HG03460 (cell line): ENCODE measurements around the gene ANGPTL8.

ENCODE experiments used
- ATAC-seq: cut with Tn5 transposase; IDR thresholded peaks from one replicate; pipeline ENCODE4 v1.9.1; 2021; ENCODE audit not compliant: unreplicated experiment

Gene ANGPTL8

DNA sequence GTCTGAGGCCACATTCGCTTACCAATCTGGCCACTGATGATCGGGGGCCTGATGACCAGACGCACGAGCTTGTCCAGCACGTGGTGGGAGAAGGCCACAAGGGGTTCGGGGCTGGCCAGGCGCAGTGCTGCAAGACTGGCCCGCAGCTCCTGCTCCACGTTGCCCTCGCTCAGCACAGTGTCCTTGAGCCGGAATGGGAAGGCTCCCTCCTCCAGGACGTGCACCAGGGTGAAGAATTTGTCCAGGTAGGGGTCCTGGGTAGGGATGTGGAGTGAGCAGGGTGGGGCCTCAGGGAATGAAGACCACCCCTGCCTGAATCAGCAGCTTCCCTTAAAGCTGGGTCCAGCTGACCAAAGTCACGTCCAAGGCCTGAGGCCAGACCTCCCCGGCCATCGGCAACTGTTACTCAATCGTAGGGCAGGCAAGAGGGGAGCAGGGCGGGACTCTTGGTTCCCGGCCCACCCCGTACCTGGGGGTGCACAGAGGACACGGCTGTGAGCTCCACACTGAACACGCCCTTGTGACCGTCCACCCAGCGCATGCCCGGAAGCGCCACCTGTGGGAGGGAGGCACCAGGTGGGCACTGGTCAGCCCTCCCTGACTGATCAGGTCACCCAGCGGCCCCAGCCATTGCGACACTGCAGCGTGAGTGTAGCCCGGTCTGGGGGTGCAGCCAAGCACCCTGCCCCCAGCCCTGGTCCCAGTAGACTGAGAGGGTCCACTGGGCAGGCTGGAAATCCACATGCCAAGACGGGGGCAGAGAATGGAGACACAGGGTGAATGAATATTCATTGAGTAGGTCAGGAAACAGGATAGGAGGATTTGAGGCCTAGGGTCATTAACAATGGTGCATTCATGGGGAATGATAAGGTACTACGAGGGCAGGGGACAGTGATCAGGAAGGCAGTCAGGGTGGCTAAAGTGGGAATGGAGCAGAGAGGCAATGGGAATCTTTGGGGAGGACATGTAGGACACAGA lies 2.8 kb upstream of the ANGPTL8 start:
- no peak for ATAC-seq

DNA sequence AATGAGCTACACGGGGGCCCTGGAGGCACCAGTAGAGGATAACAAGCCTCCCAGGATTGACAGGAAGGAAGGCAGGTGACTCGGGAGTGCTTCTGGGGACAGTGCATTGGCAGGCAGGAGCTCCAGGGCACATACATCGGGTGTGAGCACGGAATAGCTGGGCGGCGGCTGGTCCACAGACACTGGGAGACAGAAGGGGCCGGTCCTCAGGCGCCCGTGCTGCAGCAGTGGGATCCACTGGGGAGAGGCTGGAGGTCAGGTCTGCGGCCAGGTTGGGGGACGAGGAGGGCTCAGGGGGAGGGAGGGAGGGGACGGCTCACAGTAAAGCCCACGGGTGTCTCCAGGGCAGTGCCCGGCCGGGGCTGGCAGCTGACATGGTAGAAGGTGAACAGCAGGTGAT lies 2.1 kb upstream of the ANGPTL8 start:
- no peak for ATAC-seq

DNA sequence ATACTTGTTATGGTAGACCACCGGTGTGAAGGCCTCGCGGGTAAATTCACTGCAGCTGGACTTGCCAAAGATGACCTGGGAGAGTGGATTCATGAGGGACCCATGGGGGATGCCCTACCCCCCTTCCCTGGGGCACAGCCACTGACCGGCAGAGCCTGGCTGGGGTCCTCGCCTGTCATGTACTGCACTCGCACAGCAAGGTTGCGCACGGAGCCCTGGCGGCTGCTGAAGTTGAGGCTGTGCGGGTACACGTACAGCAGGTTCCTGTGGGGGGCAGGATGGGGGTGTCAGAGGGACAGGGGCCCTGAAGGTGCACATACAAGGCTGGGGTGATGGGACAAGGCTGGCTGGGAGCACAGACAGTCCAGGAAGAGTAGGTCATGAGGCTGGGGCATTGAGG lies 1.4 kb upstream of the ANGPTL8 start:
- ATAC-seq: no peak

GRCh38 chr19:11238781-11239376 lies 540 bp upstream of the ANGPTL8 start:
- ATAC-seq: no peak

- ATAC-seq: no peak
These were observed 607 bp downstream of the ANGPTL8 start for GRCh38 chr19:11240008-11240444.

DNA sequence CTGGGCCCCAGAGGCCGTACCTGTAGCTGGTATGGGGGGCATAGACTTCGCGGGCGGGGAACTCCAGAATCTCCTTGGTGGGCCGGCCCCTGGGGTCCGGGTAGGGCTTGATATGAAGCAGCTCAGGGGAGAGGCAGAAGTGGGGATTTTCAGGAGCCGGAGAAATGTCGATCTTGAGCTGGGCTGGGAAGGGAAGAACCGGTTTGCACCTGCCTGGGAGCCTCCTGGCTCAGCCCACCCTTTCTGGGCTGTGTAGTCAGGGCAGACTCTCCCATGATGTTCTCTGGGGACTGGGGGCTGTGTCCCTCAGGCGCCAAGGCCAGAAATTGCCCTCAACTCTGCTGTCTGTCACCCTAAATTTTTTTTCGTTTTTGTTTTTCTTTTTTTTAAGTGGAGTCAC lies 2.6 kb downstream of the ANGPTL8 start:
- ATAC-seq: no peak

DNA sequence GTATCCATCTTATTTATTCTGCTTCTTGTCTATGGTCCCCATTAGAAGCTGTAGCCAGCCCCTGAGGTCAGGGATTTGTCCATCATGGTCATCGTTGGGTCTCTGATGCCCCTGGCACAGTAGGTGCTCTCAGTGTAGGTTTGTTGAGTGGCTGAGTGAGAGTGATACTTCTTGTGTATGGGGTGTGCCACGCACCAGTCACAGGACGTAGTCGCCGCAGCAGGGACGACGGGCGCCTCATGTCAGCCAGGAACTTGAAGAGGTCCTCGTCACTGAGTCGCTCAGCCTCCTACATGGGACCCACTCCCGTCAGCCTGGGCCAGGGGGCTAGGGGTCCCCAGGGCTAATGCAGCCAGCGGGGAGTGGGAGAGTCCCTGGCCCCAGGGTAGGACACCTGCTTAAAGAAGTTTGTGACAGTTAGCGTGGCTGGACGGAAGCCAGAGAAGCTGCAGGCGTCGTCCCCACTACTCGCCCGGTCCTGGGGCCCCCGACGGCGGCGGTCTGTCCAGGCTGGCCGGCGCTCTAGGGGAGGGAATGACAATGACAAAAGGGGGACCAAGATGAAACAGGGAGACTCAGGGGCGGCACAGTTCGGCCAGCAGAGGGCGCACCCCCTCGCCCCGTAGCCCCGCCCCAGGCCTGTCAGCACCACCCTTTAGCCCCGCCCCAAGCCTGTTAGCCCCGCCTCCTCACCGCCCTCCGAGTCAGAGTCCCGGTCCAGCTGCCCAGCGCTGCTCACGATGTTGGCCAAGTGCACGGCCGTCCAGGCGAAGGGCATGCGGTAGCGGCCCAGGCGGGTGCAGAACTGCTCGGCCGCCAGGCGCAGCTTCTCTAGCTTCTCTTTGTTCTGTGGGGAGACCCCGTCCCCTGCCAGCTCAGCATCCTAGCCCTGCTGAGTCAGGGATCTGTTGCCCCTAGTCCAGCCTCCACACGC lies 3.7 kb downstream of the ANGPTL8 start:
- ATAC-seq: no peak

DNA sequence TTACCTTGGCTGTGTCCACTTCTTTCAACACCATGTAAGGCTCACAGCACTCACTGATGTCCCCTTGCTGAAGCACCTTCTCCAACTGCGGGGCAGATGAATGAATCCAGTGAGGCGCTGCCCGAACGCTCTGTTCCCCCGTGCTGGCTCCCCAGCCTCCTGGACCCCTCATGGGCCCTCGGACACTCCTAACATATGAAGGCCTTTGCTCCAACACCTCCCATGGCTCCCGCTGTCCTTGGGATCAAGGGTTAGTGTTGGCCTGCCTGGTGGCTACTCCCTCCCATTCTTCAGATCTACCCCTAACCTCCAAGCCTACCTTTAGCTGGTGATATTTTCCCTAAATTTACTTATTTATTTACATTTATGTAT lies 4.4 kb downstream of the ANGPTL8 start:
- ATAC-seq: no peak

- ATAC-seq: no peak
These were observed 5.6 kb downstream of the ANGPTL8 start for GRCh38 chr19:11244846-11245589.

DNA sequence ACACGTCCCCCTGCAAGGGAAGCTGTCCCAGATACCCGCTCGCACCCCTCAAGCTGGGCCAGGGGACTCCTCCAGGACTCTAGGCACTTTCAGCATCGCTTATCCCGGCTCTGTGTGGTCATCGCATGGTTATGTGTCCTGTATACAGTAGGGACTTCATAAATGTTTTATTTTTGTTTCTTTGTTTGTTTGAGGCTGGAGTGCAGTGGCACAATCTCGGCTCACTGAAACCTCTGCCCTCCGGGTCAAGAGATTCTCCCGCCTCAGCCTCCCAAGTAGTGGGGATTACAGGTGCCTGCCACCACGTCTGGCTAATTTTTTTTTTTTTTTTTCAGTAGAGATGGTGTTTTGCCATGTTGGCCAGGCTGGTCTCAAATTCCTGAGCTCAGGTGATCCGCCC lies 7.5 kb downstream of the ANGPTL8 start:
- no peak for ATAC-seq

GRCh38 chr19:11247391-11247790 lies 8.0 kb downstream of the ANGPTL8 start:
- ATAC-seq: no peak

- no peak for ATAC-seq
These were observed 8.5 kb downstream of the ANGPTL8 start for GRCh38 chr19:11247934-11248333.

DNA sequence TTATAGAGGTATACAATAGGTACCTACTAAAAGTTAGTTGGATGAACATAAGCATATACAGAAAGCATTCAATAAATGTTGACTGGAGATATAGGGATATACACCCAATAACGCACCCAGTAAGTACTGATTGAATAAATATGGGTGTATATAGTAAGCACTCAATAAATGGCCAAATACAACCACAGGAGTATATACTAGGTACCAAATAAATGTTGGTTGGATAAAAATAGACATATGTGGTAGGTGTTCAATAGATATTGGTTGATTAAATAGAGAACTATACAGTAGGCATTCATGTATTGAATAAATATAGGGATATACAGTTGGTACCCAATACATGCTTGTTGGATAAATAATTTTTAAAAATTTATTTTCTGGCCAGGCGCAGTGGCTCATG lies 9.4 kb downstream of the ANGPTL8 start:
- no peak for ATAC-seq

DNA sequence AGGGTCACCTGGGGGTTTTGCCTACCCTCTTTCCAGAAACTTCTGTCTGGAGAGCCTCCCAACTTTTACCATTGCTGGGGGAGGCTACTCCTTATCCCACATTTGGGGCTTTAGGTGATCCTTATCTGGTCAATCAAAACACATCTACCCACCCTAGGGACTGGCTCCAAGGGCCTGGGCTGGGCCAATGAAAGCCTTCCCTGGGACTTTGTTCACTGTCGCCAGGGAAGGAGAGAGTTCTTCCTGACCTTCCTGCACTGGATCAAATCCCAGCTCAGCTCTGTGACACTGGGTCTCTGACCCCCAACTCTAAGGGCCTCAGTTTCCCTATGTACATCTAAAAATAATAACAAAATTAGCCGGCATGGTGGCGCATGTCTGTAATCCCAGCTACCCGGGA lies 11.8 kb downstream of the ANGPTL8 start:
- no peak for ATAC-seq

DNA sequence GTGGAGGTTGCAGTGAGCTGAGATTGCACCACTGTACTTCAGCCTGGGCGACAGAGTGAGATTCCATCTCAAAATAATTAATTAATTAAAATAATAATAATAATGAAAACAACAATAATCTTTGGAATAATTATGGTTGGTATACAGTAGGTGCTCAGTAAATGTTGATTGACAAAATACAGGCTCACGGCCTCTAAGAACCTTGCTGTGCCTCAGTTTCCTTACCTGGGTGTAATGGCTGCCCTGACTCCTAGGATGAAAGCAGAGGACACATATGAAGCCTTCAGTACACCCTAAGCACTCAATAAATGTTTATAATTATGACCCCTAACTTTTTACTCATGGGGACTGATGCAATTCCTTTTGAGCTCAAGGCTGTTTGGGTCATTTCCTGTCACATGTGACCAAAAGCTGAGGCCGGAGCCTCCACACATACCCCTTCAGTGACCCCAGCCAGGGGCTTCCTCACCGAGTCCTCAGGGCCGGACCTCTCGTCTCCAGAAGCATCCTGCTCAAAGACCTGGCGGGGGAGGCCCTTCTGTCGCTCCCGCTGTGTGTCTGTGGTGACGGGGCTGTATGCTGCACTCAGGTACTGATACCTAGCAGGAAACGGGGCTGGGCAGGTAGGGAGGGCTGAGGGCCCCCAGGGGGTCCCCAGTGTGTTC lies 12.4 kb downstream of the ANGPTL8 start:
- no peak for ATAC-seq

DNA sequence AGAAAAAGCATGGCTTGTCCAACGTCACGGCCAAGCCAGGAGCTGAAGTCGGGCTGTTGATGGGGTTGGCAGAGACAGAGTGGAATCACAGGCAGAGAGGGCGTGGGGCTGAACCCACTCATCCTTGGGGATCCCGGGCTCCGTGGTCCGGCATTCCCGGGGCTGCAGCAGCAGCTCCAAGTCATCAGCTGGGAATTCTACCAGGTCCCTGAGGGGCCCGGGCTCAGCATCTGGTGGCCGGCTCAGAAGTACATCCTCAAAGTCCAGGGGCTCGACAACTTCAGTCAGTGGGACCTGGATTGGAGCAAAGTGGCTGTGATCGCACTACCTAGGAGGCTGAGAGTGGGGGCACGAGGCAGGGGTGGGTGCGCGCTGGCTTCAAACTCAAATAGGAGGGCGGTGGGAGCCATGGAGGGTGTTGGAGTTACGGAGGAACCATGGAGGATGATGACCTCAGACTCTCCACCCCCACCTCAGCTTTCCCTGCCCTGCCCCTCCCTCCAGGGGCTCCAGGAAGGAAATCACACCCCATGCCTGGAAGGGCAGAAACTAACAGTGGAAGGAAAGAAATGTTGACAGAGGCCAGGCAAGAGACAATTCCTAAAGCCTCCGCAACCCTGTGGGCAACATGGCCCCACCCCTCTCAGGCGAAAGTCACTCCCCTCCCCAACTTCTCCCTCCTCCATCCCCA lies 13.4 kb downstream of the ANGPTL8 start:
- ATAC-seq: no peak

- no peak for ATAC-seq
These were observed 15.2 kb downstream of the ANGPTL8 start for GRCh38 chr19:11254666-11255065.

GRCh38 chr19:11256189-11256588 lies 16.8 kb downstream of the ANGPTL8 start:
- ATAC-seq: no peak

- no peak for ATAC-seq
These were observed 18.5 kb downstream of the ANGPTL8 start for GRCh38 chr19:11257846-11258380.
